GM12865 (cell line): Measurements from ENCODE around the gene TTC27.

Experiments used
- DNase-seq: peaks from one replicate; pipeline ENCODE4 v3.0.0; 2010; ENCODE audit warnings: low read depth
- H3K4me3 ChIP-seq: 2 replicates; pipeline ENCODE4 v1.5.1; 2011; ENCODE audit warnings: mild to moderate bottlenecking, low read depth, low read length, control low read depth
- CTCF ChIP-seq: IDR thresholded peaks from 2 replicates; pipeline ENCODE4 v1.5.1; 2011; ENCODE audit warnings: low read length, control low read depth, low read depth, inconsistent platforms; ENCODE audit not compliant: insufficient read depth; ENCODE audit errors: missing control alignments

TTC27 gene

GRCh38 chr2:32824070-32824809, 196.4 kb downstream of the TTC27 start:
- DNase-seq, result no peak
- no peak for TF ChIP-seq CTCF
- no peak overlapping the region for H3K4me3 ChIP-seq

- DNase-seq, result no peak
- no peak overlapping the region for H3K4me3 ChIP-seq
- no peak for TF ChIP-seq CTCF
Observed at GRCh38 chr2:32825291-32825712, 197.5 kb downstream of the TTC27 start.

- TF ChIP-seq CTCF, result no peak
- H3K4me3 ChIP-seq, result no peak overlapping the region
- DNase-seq, result no peak
Observed at GRCh38 chr2:32830196-32830595, 202.3 kb downstream of the TTC27 start.

GRCh38 chr2:32832821-32833220, 205.0 kb downstream of the TTC27 start:
- TF ChIP-seq CTCF, result no peak
- DNase-seq, result no peak
- H3K4me3 ChIP-seq, result no peak overlapping the region

- TF ChIP-seq CTCF, result no peak
- H3K4me3 ChIP-seq, result no peak overlapping the region
- no peak for DNase-seq
Observed at GRCh38 chr2:32833709-32834108, 205.9 kb downstream of the TTC27 start.

GRCh38 chr2:32835148-32835547, 207.3 kb downstream of the TTC27 start:
- TF ChIP-seq CTCF, result no peak
- DNase-seq, result peak; percentile 32

GRCh38 chr2:32836933-32837332, 209.1 kb downstream of the TTC27 start:
- DNase-seq, result no peak
- H3K4me3 ChIP-seq, result no peak overlapping the region
- no peak for TF ChIP-seq CTCF

More at GRCh38 chr2:32835148-32835547, 207.3 kb downstream of the TTC27 start:
- H3K4me3 ChIP-seq, result no peak overlapping the region
